ENCODE measurements around the gene ZSCAN30.

ZSCAN30 gene

GRCh38 chr18:35326695-35327387 is 36.8 kb upstream of the ZSCAN30 start:
- no peak for FAIRE-seq
- no peak for DNase-seq (ENCODE audit: insufficient read length, low spot score)
- no peak for TF ChIP-seq CTCF (IDR thresholded peaks at IDR 0.05; ENCODE audit: insufficient read depth, missing control alignments)

GRCh38 chr18:35324926-35325655 is 35.1 kb upstream of the ZSCAN30 start:
- no peak for DNase-seq (ENCODE audit: insufficient read length, low spot score)
- no peak for TF ChIP-seq CTCF (IDR thresholded peaks at IDR 0.05; ENCODE audit: insufficient read depth, missing control alignments)
- FAIRE-seq: no peak

- TF ChIP-seq CTCF (IDR thresholded peaks at IDR 0.05; ENCODE audit: insufficient read depth, missing control alignments): no peak
- DNase-seq (ENCODE audit: insufficient read length, low spot score) (no peak), FAIRE-seq (no peak)
Measured at GRCh38 chr18:35322486-35323458, 32.7 kb upstream of the ZSCAN30 start.

- TF ChIP-seq CTCF (IDR thresholded peaks at IDR 0.05; ENCODE audit: insufficient read depth, missing control alignments): no peak
- no peak for FAIRE-seq
Measured at GRCh38 chr18:35311496-35311895, 21.5 kb upstream of the ZSCAN30 start.

GRCh38 chr18:35306588-35307250 is 16.7 kb upstream of the ZSCAN30 start:
- no peak for TF ChIP-seq CTCF (IDR thresholded peaks at IDR 0.05; ENCODE audit: insufficient read depth, missing control alignments)
- no peak for DNase-seq (ENCODE audit: insufficient read length, low spot score)
- FAIRE-seq: peak; percentile 82

More at GRCh38 chr18:35311496-35311895, 21.5 kb upstream of the ZSCAN30 start:
- no peak for DNase-seq (ENCODE audit: insufficient read length, low spot score)

GRCh38 chr18:35303610-35304009 is 13.6 kb upstream of the ZSCAN30 start:
- no peak for TF ChIP-seq CTCF (IDR thresholded peaks at IDR 0.05; ENCODE audit: insufficient read depth, missing control alignments)
- FAIRE-seq: no peak
- DNase-seq (ENCODE audit: insufficient read length, low spot score): no peak
